Right hindlimb (tissue), 1 donor: Measurements from ENCODE around the gene ZNF516.

Experiments
- DNase-seq: peaks from one replicate; pipeline ENCODE4 v3.0.0-alpha.2; 2018

The ZNF516 gene

DNA sequence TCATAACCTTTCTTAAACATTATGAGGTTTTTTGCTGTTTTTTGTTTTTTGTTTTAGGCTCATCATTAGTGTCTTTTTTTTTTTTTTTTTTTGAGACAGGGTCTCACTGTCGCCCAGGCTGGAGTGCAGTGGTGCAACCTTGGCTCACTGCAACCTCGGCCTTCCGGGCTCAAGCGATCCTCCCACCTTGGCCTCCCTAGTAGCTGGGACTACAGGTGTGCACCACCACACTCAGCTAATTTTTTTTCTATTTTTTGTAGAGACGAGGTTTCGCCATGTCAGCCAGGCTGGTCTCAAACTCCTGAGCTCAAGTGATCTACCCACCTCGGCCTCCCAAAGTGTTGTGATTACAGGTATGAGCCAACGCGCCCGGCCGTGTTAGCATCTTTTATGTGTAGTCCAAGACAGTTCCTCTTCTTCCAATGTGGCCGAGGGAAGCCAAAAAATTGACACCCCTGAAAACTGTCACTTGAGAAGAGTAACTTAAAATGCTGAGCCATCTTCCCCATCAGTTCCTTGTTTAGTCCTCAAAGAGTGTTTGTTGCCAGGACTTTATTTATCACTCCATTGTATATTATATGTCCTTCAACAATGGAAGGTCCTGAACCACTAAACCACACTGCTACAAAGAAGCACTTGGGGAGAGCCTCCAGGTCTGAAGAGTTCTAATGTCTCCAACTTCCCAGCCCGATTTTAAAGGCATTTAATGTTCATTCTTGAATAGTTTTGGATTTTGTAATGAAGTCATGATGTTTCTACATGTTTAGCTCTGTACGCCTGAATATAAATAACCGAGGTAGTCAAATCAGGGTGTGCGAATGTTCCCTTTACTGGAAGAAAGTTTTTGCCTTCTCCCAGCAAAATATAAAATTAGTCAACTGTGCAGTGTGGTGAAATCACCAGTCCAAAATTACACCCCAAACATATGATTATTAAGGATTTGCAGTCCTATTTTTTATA, 26.4 kb downstream of the ZNF516 start:
- DNase-seq: no peak

DNA sequence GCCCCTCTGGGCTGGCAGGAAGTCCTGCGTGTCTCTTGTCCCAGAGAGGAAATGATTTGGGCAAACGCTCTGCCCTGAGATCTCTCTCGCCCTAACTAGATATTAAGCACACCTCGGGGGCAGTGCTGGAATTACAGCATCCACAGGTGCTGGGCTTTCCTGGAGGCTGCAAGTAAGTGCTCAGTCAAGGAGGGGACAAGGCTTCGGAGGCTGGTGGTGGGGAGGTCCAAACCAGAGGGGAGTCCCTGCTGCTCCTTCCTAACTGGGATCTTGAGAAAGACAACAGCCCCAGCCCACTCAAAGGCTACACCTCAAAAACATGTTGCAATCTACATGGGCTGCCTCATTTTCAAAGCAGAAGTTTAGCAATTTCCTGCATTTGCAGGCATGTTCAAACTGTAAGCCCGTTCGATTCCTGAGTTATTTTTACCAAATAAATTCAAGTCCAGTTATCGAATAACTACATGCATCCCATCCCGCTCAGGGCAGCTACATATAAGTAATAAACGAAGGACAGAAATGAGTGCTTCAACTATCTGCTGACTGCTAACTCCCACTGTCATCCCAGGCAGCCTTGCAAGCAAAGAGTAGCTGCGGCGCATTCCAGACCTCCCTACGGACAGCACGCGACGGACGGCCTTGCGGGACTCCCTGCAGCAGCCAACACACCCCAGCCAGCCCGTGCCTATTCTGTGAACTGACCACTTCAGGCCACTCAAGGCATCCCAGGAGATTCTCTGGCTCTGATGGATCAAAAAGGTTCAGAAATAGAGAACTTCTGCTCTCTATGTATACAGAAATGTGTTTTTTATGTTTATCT, 27.5 kb downstream of the ZNF516 start:
- no peak for DNase-seq

- DNase-seq: no peak
Measured at GRCh38 chr18:76466410-76466991, 28.5 kb downstream of the ZNF516 start.

- DNase-seq: no peak
Measured at GRCh38 chr18:76465630-76466409, 29.2 kb downstream of the ZNF516 start.

DNA sequence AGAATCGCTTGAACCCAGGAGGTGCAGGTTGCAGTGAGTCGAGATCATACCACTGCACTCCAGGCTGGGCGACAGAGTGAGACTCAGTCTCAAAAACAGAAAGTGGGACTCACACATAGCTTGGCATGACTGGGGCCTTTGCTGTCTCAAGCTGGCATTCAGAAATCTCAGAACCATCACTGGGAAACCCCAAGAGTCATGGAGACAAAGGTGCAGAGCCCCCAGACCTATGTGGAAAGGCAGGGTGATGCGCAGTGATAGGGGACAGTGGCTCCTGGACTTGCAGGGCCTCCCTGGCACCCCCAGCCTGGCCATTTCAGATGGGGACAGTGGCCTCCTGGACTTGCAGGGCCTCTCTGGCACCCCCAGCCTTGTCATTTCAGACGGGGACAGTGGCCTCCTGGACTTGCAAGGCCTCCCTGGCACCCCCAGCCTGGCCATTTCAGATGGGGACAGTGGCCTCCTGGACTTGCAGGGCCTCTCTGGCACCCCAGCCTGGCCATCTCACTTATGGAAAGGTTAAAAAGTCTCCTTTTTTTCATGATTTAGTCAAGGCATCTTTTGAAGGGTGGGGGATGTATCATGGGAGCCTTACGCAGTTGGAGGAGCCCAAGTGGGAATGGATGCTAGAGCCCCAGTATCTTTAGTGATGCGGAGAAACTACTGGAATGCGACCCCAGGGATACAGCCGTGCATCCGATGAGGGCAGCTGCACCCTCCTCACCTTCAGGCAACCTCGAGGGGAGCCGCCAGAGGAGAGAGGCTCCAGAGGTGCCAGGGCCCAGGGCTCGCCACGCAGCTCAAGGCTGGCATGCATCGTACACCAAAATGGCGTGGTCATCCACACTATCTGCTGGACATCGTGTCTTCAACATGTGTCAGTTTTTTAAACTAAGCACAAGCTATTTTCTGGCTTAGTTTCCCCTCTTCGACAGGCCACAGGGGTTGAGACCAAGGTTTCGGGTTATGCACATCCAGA, 30.5 kb downstream of the ZNF516 start:
- DNase-seq: no peak

DNA sequence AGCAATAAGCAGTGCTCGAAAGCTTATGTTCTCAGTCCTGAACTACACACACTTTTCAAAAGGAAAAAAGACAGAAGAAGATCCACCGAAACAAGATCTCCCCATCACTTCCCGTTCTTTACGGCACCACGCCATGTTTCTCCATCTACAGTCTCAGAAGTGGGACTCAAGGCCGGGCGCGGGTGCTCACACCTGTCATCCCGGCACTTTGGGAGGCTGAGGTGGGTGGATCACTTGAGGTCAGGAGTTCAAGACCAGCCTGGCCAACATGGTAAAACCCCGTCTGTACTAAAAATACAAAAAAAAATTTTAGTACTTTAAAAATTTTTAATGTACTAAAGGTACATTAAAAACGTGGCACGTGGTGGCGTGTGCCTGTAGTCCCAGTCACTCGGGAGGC, 31.2 kb downstream of the ZNF516 start:
- no peak for DNase-seq

GRCh38 chr18:76463358-76463757, 31.7 kb downstream of the ZNF516 start:
- DNase-seq: no peak

DNA sequence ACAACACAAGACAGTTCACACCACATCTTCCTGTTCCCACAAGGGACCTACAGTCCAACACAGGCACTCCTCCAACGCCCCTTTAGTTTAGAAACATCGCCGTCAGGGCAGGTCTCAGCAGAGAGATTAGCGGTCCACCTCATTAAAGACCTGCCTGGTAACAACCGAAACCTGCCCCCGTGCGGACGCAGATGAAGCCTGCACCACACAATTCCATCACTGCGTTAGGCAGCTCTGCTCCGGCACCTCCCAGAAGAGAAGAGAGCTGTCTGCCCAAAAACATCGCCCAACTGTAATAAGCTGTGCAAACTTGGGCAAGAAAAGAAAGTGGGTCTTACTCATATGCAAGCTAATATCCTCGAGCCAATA, 32.7 kb downstream of the ZNF516 start:
- peak; percentile 50 for DNase-seq

GRCh38 chr18:76461692-76462325, 33.2 kb downstream of the ZNF516 start:
- DNase-seq: no peak

DNA sequence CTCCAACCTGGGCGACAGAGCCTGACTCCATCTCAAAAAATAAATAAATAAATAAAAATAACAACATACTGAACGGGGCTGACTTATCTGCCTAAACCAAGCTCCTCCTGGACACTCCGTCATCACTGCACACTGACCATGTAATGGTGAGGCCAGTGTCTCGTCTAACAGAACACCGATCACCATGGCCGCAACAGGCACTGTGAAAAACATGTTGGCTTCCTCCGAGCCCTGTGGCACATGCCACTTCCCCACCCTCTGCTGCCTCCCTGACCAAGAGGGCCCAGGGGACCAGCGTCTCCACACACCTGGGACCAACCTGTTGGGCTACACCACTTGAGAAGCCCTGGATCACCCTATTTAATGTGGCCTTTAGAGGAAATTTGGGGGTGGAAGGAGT, 33.9 kb downstream of the ZNF516 start:
- no peak for DNase-seq

DNA sequence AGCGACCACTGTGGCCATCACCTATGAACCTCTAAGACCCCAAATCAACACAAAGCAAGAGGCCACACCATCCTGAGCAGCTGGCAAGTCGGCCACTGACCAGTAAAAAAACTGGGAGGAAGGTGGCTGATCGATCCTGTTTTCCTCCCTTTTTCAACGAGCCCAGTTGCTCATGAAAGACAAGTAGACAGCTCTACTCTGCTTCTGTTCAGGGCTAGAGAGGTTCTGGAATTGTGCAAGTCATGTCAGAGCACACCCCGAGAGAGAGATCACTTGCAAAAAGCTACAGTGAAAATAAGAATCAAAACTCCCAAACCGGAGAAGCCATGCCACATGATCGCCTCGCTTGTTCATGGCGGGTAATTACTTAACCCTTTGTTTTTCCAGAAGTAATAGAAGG, 34.6 kb downstream of the ZNF516 start:
- no peak for DNase-seq

GRCh38 chr18:76459687-76460350, 35.2 kb downstream of the ZNF516 start:
- peak; percentile 61 for DNase-seq

- DNase-seq: no peak
Measured at GRCh38 chr18:76459312-76459686, 35.7 kb downstream of the ZNF516 start.

- peak; percentile 13 for DNase-seq
Measured at GRCh38 chr18:76458522-76459311, 36.3 kb downstream of the ZNF516 start.

DNA sequence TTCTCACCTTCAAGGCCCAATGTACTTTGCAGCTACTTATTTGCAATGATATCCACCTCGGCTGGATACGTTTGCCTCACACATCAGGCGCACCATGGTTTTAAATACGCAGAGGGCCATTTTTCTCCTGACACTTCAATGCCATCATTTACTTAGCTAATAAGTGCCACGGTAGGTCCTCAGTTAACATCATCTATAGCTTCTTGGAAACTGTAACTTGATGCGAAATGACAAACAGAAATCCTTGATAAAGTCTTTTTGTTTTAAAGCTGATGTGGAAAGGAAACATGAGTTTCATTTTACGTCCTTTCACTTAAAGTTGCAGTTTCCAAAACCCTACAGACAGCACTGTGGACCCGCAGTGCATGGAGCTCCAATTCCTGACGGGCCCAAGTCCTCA, 37.1 kb downstream of the ZNF516 start:
- DNase-seq: no peak

GRCh38 chr18:76457475-76457874, 37.6 kb downstream of the ZNF516 start:
- DNase-seq: no peak

DNA sequence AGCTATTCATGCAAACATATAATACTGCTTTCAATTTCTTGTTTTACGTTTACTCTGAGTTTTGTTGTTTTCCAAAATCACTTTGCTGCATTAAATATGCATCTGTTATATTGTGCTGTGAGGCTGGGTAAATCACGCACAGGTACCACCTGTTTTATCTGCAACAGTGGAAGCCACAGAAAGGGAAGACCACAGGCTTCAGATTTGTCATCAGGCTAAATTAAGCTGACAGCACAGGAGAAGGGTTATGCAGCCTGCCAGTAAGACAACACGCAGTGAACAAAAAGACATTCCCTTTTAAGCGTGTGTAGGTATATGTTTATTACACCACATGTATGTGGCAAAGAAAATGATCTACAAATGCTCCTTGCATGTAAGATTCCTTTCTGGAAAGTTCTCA, 38.2 kb downstream of the ZNF516 start:
- DNase-seq: no peak

DNA sequence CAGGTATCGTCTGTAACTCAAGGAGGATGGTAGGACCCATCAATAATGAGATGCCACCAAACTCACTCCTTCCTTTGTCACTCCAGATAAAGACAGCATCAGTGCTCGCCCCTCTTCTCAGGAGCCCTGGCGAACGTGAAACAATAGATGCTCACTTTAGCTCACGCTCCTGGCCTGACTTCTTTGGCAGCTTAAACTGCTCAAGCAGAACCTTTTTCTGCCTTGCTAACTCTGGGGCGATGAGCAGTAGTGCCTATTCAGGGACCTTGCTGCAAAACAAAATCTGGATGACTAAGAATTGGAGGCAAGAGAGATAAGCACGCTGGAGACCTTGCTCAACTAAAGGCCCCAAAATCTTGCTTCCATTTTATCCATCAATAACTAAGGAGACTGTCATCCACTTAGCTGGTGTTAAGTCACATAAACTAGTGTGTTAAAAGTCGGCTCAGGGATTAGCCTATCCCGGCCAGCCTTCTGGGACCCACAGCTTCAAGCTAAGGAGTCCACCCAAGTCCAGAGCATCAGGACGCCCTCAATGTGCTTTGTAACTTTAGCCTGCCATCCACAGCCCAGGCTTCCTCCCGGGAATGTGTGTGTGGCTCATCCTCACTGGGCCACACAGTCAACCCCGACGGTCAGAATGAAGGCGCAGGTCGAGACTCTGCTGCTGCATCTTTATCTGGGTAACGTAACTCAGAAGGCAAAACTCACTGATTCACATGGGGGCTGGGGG, 38.9 kb downstream of the ZNF516 start:
- DNase-seq: peak; percentile 14
